Measurements from ENCODE around the gene PPDPF.

PPDPF gene, protein sequence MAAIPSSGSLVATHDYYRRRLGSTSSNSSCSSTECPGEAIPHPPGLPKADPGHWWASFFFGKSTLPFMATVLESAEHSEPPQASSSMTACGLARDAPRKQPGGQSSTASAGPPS

DNA sequence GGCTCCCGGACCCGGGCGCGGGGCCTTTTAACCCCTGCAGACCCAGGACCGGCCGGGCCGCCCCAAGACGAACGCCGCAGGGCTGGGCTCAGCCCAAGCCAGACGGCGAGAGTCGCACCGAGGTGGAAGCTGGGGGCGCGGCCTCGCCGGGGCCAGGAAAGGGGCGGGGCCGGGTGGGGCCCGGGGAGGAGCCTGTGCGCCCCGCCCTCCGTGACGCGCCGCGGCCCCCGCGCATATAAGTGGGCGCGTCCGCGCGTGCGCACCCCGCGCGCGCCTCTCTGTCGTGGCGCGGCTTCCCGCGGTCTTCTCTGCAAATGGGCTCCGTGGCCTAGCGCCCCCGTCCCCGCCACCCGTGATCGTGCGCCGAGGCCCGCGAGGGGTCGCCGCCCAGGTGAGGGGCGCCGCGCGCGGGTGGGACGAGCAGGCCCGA, at the start of gene PPDPF:
TSS of gene PPDPF (plus strand) at position 262 of the 430 bp plus-strand sequence. CDS start 544 bp downstream, outside the sequence.
- H3K36me3 ChIP-seq, result peaks cover 27% of the 10 kb centered on the region
- peak within 1 kb of the TSS; percentile 96 for H3K27ac ChIP-seq
- peaks cover 9% of the 10 kb centered on the region for H3K9me3 ChIP-seq (ENCODE audit: severe bottlenecking)
- H3K4me3 ChIP-seq (ENCODE audit: low read depth, low read length), result peak within 1 kb of the TSS; percentile 61
- TF ChIP-seq, protein P1, sequence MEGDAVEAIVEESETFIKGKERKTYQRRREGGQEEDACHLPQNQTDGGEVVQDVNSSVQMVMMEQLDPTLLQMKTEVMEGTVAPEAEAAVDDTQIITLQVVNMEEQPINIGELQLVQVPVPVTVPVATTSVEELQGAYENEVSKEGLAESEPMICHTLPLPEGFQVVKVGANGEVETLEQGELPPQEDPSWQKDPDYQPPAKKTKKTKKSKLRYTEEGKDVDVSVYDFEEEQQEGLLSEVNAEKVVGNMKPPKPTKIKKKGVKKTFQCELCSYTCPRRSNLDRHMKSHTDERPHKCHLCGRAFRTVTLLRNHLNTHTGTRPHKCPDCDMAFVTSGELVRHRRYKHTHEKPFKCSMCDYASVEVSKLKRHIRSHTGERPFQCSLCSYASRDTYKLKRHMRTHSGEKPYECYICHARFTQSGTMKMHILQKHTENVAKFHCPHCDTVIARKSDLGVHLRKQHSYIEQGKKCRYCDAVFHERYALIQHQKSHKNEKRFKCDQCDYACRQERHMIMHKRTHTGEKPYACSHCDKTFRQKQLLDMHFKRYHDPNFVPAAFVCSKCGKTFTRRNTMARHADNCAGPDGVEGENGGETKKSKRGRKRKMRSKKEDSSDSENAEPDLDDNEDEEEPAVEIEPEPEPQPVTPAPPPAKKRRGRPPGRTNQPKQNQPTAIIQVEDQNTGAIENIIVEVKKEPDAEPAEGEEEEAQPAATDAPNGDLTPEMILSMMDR (IDR thresholded peaks at IDR 0.05; ENCODE audit: low read depth, low read length), result no peak
- DNase-seq, result peak; percentile 76
- H3K27me3 ChIP-seq (ENCODE audit: insufficient read depth, low read depth, severe bottlenecking), result no peaks in the 10 kb centered on the region

DNA sequence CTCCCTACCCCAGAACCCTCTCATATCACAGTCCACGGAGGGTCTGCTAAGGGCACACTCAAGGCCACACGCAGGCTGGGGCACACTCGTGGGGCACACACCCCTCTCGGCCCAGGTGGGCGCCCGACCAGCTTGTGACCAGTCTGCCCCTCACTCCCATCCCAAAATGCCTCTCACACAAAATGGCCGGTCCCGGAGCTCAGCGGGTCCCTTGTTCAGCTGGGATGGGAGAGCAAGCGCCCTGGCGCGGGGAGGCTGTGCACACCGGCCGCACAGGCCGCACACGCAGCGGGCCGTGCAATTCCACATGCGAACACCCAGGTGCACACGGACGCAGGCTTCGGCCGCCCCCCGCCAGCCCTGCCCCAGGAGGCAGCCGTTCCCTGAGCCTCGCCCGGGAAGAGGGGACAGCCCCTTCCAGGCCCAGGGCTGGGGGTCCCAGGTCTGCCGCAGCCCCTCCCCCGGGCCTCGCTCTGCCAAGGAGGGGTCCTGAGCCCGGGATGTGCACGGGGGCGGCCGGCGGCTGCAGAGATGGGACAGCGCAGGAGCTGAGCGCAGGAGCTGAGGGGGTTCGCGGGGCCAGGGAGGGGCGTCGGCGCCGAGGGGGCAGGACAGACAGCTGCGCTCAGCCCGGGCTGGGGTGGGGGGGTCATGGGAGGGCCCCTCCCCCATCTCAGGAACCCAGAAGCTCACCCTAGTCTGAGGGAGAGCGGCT, 49.4 kb upstream of the PPDPF start:
- H3K9me3 ChIP-seq (ENCODE audit: severe bottlenecking), result no peaks in the 10 kb centered on the region
- TF ChIP-seq, protein P1 (IDR thresholded peaks at IDR 0.05; ENCODE audit: low read depth, low read length), result no peak
- DNase-seq, result no peak
- no peaks in the 10 kb centered on the region for H3K27me3 ChIP-seq (ENCODE audit: insufficient read depth, low read depth, severe bottlenecking)
- peaks cover 10% of the 10 kb centered on the region for H3K36me3 ChIP-seq
- no peak overlapping the region; the same call in 1 of the 2 replicates for H3K27ac ChIP-seq
- H3K4me3 ChIP-seq (ENCODE audit: low read depth, low read length), result peak overlapping the region; percentile 89

DNA sequence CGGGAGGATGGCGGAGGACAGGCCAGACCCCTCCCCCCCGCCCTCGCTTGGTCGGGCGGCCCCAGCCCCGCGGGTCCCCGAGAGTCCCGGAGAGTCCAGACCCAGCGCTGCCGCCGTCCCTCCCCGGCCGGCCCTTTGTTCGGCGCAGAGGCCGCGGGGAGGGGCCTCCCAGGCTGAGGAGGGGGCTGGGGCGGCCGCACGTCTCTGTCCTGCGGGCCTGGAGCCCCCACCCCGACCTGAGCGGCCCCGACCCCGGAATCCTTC, 48.9 kb upstream of the PPDPF start:
- Histone ChIP-seq H3K27ac (peak overlapping the region; percentile 60), H3K9me3 (ENCODE audit: severe bottlenecking) (no peaks in the 10 kb centered on the region), H3K27me3 (ENCODE audit: insufficient read depth, low read depth, severe bottlenecking) (no peaks in the 10 kb centered on the region), H3K4me3 (ENCODE audit: low read depth, low read length) (peak overlapping the region; percentile 89), H3K36me3 (peaks cover 10% of the 10 kb centered on the region)
- TF ChIP-seq, protein P1 (IDR thresholded peaks at IDR 0.05; ENCODE audit: low read depth, low read length), result no peak
- no peak for DNase-seq

DNA sequence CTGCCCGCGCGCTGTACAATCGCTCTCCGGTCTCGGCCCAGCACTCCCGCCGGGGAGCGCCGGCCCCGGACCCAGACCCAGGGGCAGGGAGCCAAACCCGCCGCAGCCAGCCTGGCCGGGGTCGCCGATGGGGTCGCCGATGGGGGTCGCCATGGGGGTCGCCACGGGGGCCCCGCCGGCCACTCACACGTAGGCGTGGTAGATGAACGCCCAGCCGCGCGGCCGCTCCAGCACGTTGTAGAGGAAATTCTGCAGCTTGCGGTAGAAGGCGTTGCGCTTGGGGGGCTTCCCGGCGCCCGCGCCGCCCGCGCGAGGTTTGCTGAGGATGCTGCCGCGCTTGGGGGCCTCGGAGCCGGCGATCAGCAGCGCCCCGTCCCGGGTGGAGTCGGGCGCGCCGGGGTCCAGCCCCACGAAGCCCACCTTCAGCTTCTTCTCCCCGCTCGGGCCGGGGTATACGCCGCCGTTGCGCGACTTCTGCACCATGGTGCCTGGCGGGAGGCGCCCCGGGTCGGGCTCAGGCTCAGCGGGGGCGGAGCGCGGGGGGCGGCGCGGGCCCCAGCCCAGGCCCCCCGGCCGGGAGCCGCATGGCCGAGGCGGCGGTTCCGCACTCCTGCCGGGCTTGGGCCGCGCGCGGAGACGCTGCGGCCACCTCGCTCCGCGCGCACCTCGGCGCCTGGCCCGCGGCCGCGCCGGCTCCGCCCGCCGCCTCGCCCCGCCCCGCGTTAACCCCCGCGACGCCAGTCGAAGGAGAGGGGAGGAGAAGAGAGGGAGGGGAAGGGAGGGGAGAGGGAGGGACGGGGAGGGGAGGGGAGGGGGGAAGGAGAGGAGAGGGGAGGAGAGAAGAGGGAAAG, 48.4 kb upstream of the PPDPF start, which contains the start of gene KCNQ2:
TSS of gene KCNQ2 (minus strand) at position 675 of the 851 bp plus-strand sequence. CDS start at position 483, 192 bp downstream.
- no peaks in the 10 kb centered on the region for H3K9me3 ChIP-seq (ENCODE audit: severe bottlenecking)
- DNase-seq, result peak; percentile 74
- H3K27me3 ChIP-seq (ENCODE audit: insufficient read depth, low read depth, severe bottlenecking), result no peaks in the 10 kb centered on the region
- H3K27ac ChIP-seq, result peak within 1 kb of the TSS; percentile 60
- TF ChIP-seq, protein P1 (IDR thresholded peaks at IDR 0.05; ENCODE audit: low read depth, low read length), result no peak
- peaks cover 7% of the 10 kb centered on the region for H3K36me3 ChIP-seq
- H3K4me3 ChIP-seq (ENCODE audit: low read depth, low read length), result peak within 1 kb of the TSS; percentile 89

DNA sequence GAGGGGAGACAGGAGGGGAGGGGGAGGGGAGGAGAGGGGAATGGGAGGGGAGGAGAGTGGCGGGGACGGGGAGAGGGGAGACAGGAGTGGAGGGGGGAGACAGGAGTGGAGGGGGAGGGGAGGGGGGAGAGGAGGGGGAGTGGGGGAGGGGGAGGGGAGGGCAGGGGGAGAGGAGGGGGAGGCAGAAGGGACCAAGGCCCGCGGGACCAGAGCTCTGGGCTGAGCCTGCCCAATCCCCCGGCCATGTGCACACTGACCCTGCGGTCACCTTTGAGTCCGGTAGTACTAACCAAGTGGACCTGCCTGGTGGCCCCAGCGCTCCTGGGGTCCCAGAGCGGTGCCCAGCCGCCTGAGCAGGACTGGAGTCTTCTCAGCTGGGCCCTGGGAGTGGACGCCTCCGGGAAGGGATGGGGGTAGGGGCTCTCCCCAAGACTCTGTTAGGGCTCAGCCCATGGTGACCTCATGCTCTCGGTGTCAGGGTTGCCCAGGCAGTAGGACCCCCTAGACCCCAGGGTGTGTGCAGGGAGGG, 47.6 kb upstream of the PPDPF start:
- TF ChIP-seq, protein P1 (IDR thresholded peaks at IDR 0.05; ENCODE audit: low read depth, low read length), result no peak
- Histone ChIP-seq H3K4me3 (ENCODE audit: low read depth, low read length) (no peak overlapping the region), H3K27me3 (ENCODE audit: insufficient read depth, low read depth, severe bottlenecking) (no peaks in the 10 kb centered on the region), H3K27ac (peak overlapping the region; percentile 41; the same call in 1 of the 2 replicates), H3K36me3 (no peaks in the 10 kb centered on the region; the same call in 1 of the 2 replicates), H3K9me3 (ENCODE audit: severe bottlenecking) (no peaks in the 10 kb centered on the region)
- DNase-seq, result no peak

Measured in WERI-Rb-1 (cell line).